Activated T-helper 1 cell treated with anti-CD3 and anti-CD28 coated beads, Interleukin-12 subunit alpha, Interleukin-12 subunit beta, Interleukin-2, Interleukin-4 antibody, amounts not matched to agents 30 ng/mL and 10 ng/mL and 1 ng/mL, durations not matched to agents 14 hours and 24 hours and 36 hours (primary cell): ENCODE data around the gene FRMD4A. TPM values are rescaled to one million over a fixed set of nuclear protein-coding genes. Genes with fewer than 3 reads are reported as not detected.
"Not testable (repeated sequence)": the region's sequence is repeated elsewhere in the genome, so short reads cannot be mapped to it uniquely, and the experiment has no call there.

ENCODE experiments used
- DNase-seq: peaks from one replicate; pipeline ENCODE4 v3.0.0; 2021; ENCODE audit warnings: low spot score
- H3K27ac Mint-ChIP-seq: one replicate; pipeline ENCODE4 v1.8.0; 2021; ENCODE audit warnings: mild to moderate bottlenecking, mixed read lengths
- H3K27me3 Mint-ChIP-seq: one replicate; pipeline ENCODE4 v1.8.0; 2022; ENCODE audit warnings: mild to moderate bottlenecking, moderate library complexity, mixed read lengths; ENCODE audit not compliant: insufficient read depth
- H3K36me3 Mint-ChIP-seq: one replicate; pipeline ENCODE4 v1.8.0; 2021; ENCODE audit warnings: low read depth, mixed read lengths
- H3K4me1 Mint-ChIP-seq: one replicate; pipeline ENCODE4 v1.8.0; 2021; ENCODE audit warnings: low read depth, mixed read lengths
- H3K4me3 Mint-ChIP-seq: one replicate; pipeline ENCODE4 v1.8.0; 2021; ENCODE audit warnings: mild to moderate bottlenecking, moderate library complexity, mixed read lengths
- H3K9me3 Mint-ChIP-seq: one replicate; pipeline ENCODE4 v1.8.0; 2021; ENCODE audit warnings: mixed read lengths
- intact Hi-C: fragments of 100-400 bp; cut with micrococcal nuclease; formaldehyde crosslinking; loops from one replicate; pipeline ENCODE4 v1.15.1; 2024
- total RNA-seq: library from RNA; stranded (reverse); gene quantifications from 2 replicates; pipeline ENCODE4 v1.2.3, GENCODE V29; 2022

FRMD4A gene
- total RNA-seq, 1 donor from 2014 or later = 0.31 TPM

DNA sequence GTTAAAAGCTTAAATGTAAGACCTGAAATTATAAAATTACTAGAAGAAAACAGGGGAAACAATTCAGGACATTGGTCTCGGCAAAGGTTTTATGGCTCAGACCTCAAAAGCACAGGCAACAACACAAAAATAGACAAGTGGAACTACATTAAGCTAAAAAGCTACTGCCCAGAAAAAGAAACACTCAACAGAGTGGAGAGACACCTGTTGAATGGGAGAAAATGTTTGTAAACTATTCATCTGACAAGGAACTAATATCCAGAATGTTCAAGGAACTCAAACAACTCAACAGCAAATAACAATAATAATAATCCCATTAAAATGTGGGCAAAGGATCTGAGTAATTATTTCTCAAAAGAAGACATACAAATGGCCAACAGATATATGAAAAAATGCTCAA is 170.4 kb downstream of the FRMD4A start:
- DNase-seq = no peak
- H3K27ac Mint-ChIP-seq = no peak overlapping the region
- peaks cover 6% of the 10 kb centered on the region for H3K27me3 Mint-ChIP-seq
- intact Hi-C loops = no loop called here
- H3K4me3 Mint-ChIP-seq = no peak overlapping the region
- no peaks in the 10 kb centered on the region for H3K4me1 Mint-ChIP-seq
- H3K36me3 Mint-ChIP-seq = no peaks in the 10 kb centered on the region
- H3K9me3 Mint-ChIP-seq = no peaks in the 10 kb centered on the region

- Mint-ChIP-seq H3K27me3 (peaks cover 6% of the 10 kb centered on the region), H3K4me1 (no peaks in the 10 kb centered on the region), H3K27ac (no peak overlapping the region), H3K36me3 (no peaks in the 10 kb centered on the region), H3K9me3 (no peaks in the 10 kb centered on the region), H3K4me3 (no peak overlapping the region)
- intact Hi-C loops = no loop called here
- no peak for DNase-seq
Observed at GRCh38 chr10:14158575-14158974, 172.1 kb downstream of the FRMD4A start.

DNA sequence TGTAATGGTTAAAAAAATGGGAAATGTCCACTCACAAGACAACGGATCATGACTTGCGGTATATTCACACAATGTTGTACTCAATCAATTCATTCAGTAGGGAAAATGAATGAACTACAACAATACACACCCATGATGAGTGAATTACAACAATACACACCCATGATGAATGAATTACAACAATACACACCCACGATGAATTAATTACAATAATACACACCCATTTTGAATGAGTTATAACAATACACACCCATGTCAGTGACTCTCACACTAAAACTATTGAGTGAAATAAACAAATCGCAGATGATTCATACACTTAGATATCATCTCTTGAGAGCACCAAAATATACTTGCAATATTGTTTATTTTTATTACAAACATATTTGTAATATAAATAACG is 174.6 kb downstream of the FRMD4A start:
- peaks cover 6% of the 10 kb centered on the region for H3K27me3 Mint-ChIP-seq
- H3K27ac Mint-ChIP-seq = no peak overlapping the region
- no peak overlapping the region for H3K4me3 Mint-ChIP-seq
- intact Hi-C loops = no loop called here
- H3K9me3 Mint-ChIP-seq = no peaks in the 10 kb centered on the region
- H3K36me3 Mint-ChIP-seq = no peaks in the 10 kb centered on the region
- H3K4me1 Mint-ChIP-seq = no peaks in the 10 kb centered on the region
- DNase-seq = no peak

GRCh38 chr10:14153570-14154055 is 177.1 kb downstream of the FRMD4A start:
- Mint-ChIP-seq H3K27ac (no peak overlapping the region), H3K4me3 (no peak overlapping the region), H3K36me3 (no peaks in the 10 kb centered on the region), H3K4me1 (no peaks in the 10 kb centered on the region), H3K27me3 (peaks cover 2% of the 10 kb centered on the region), H3K9me3 (no peaks in the 10 kb centered on the region)
- no peak for DNase-seq
- intact Hi-C loops = no loop called here

DNA sequence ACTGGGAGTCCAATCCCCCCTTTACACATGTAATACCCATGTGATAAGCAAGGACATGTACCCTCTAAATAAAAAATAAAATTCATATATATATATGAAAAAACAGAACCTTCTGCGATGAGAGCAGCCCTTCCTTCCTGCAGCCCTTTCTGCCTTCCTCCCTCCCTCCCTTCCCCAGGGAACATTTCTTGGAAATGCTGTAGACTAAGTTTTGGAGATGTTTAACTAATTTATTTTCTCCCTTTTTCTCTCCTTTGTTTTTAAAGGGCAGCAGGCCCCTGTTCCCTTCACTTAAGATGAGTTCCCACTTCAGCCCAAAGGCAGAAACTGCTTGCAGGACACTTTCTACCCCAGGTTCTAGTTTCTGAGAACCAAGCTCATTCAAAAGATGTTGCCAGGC is 179.2 kb downstream of the FRMD4A start:
- intact Hi-C loops = no loop called here
- Mint-ChIP-seq H3K27me3 (peaks cover 3% of the 10 kb centered on the region), H3K4me1 (no peaks in the 10 kb centered on the region), H3K36me3 (no peaks in the 10 kb centered on the region), H3K27ac (no peak overlapping the region), H3K4me3 (no peak overlapping the region), H3K9me3 (no peaks in the 10 kb centered on the region)
- DNase-seq = no peak

- no peak overlapping the region for H3K27ac Mint-ChIP-seq
- no peaks in the 10 kb centered on the region for H3K36me3 Mint-ChIP-seq
- H3K4me3 Mint-ChIP-seq = no peak overlapping the region
- DNase-seq = no peak
- intact Hi-C loops = no loop called here
- no peaks in the 10 kb centered on the region for H3K9me3 Mint-ChIP-seq
- peaks cover 3% of the 10 kb centered on the region for H3K27me3 Mint-ChIP-seq
- H3K4me1 Mint-ChIP-seq = no peaks in the 10 kb centered on the region
Observed at GRCh38 chr10:14150526-14150925, 180.2 kb downstream of the FRMD4A start.

GRCh38 chr10:14146501-14146900 is 184.2 kb downstream of the FRMD4A start:
- Mint-ChIP-seq H3K9me3 (no peaks in the 10 kb centered on the region), H3K4me1 (no peaks in the 10 kb centered on the region), H3K4me3 (no peak overlapping the region), H3K27me3 (peaks cover 4% of the 10 kb centered on the region), H3K27ac (no peak overlapping the region), H3K36me3 (no peaks in the 10 kb centered on the region)
- no peak for DNase-seq
- intact Hi-C loops = no loop called here

DNA sequence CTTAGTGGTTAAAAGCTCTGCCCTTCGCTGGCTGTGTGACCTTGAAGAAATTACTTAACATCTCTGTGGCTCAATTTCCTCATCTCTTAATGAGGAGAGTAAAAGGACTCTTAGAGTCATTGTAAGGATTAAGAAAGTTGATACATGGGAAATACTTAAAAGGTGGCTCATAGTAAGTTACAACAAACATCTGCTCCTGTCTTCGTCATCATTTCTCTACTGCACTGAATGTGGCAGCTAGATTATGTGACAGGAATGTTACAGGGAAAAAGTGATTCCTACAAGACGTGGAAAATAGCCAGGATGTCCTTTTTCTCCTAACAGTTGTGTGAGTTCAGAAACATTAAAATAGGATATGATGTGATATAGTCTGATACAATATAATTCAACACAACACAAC is 184.7 kb downstream of the FRMD4A start:
- DNase-seq = no peak
- H3K4me3 Mint-ChIP-seq = no peak overlapping the region
- H3K4me1 Mint-ChIP-seq = no peaks in the 10 kb centered on the region
- no peaks in the 10 kb centered on the region for H3K36me3 Mint-ChIP-seq
- intact Hi-C loops = no loop called here
- no peaks in the 10 kb centered on the region for H3K9me3 Mint-ChIP-seq
- H3K27ac Mint-ChIP-seq = no peak overlapping the region
- peaks cover 6% of the 10 kb centered on the region for H3K27me3 Mint-ChIP-seq

GRCh38 chr10:14144451-14144850 is 186.3 kb downstream of the FRMD4A start:
- intact Hi-C loops = no loop called here

GRCh38 chr10:14142606-14143250 is 188.0 kb downstream of the FRMD4A start:
- Mint-ChIP-seq H3K4me1 (no peaks in the 10 kb centered on the region), H3K27ac (no peak overlapping the region), H3K27me3 (peaks cover 12% of the 10 kb centered on the region), H3K9me3 (no peaks in the 10 kb centered on the region), H3K36me3 (no peaks in the 10 kb centered on the region), H3K4me3 (no peak overlapping the region)
- intact Hi-C loops = no loop called here
- no peak for DNase-seq

More at GRCh38 chr10:14144451-14144850, 186.3 kb downstream of the FRMD4A start:
- Mint-ChIP-seq H3K9me3 (no peaks in the 10 kb centered on the region), H3K36me3 (no peaks in the 10 kb centered on the region), H3K27ac (no peak overlapping the region), H3K4me3 (no peak overlapping the region), H3K4me1 (no peaks in the 10 kb centered on the region), H3K27me3 (peaks cover 9% of the 10 kb centered on the region)
- no peak for DNase-seq

DNA sequence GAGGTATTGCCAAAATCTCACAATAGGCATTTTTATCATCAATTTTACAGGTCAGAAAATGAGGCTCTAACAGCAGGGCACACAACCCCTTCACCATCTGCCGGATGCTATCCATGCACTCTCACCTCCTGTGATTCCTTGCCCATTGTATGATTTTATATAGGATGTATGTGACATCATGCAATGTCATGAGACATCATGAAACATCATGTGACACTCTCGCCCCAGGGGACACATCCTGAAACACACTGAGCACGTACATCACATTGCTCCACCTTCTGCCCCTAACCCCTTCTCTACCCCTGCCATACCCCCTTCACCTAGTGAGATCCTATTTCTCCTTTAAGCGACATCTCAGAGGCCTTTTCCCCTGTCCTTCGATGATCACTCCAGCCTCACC is 189.4 kb downstream of the FRMD4A start:
- H3K4me3 Mint-ChIP-seq = no peak overlapping the region
- H3K9me3 Mint-ChIP-seq = no peaks in the 10 kb centered on the region
- H3K27me3 Mint-ChIP-seq = peaks cover 9% of the 10 kb centered on the region
- H3K27ac Mint-ChIP-seq = no peak overlapping the region
- intact Hi-C loops = no loop called here
- no peak for DNase-seq
- no peaks in the 10 kb centered on the region for H3K36me3 Mint-ChIP-seq
- H3K4me1 Mint-ChIP-seq = no peaks in the 10 kb centered on the region

DNA sequence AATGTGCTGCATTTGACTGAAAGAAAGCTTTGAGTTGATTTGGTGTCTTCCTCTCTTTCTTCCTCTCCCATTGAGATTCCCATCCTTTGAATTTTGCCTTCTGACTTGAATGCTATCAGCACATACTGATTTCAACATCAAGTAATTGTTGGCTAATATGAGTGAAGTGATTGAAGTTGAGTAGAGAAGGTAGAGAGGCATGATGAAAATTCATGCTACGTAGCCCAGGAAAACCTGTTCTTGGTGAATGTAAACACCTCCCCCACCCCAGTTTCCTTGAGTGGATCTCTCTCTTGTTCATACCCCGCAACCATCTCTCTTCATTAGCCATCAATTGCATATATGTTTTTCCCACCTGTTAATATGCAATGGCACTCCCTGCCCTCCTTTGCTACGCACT is 193.3 kb downstream of the FRMD4A start:
- DNase-seq = no peak
- Mint-ChIP-seq H3K4me1 (no peaks in the 10 kb centered on the region), H3K36me3 (no peaks in the 10 kb centered on the region), H3K27me3 (peaks cover 9% of the 10 kb centered on the region), H3K9me3 (no peaks in the 10 kb centered on the region), H3K4me3 (no peak overlapping the region), H3K27ac (no peak overlapping the region)
- intact Hi-C loops = no loop called here

GRCh38 chr10:14135196-14135595 is 195.5 kb downstream of the FRMD4A start:
- H3K4me3 Mint-ChIP-seq, H3K27ac Mint-ChIP-seq, intact Hi-C loops, DNase-seq, H3K9me3 Mint-ChIP-seq, H3K27me3 Mint-ChIP-seq, H3K4me1 Mint-ChIP-seq, H3K36me3 Mint-ChIP-seq: not testable (repeated sequence)

- H3K27me3 Mint-ChIP-seq = peaks cover 3% of the 10 kb centered on the region
- H3K4me1 Mint-ChIP-seq = no peaks in the 10 kb centered on the region
- no peak for DNase-seq
- intact Hi-C loops = no loop called here
- no peaks in the 10 kb centered on the region for H3K36me3 Mint-ChIP-seq
- no peak overlapping the region for H3K27ac Mint-ChIP-seq
- H3K4me3 Mint-ChIP-seq = no peak overlapping the region
- no peaks in the 10 kb centered on the region for H3K9me3 Mint-ChIP-seq
Observed at GRCh38 chr10:14134275-14134674, 196.4 kb downstream of the FRMD4A start.
